ENCODE measurements around the gene TSC22D1.

TSC22D1 gene

GRCh38 chr13:44426461-44426860, 149.7 kb downstream of the TSC22D1 start:
- DNase-seq (ENCODE audit: low read depth) = no peak

GRCh38 chr13:44425815-44426078, 150.4 kb downstream of the TSC22D1 start:
- no peak for DNase-seq (ENCODE audit: low read depth)

GRCh38 chr13:44425041-44425814, 150.9 kb downstream of the TSC22D1 start:
- DNase-seq (ENCODE audit: low read depth) = no peak

GRCh38 chr13:44423824-44424223, 152.3 kb downstream of the TSC22D1 start:
- DNase-seq (ENCODE audit: low read depth) = no peak

- DNase-seq (ENCODE audit: low read depth) = no peak
Measured at GRCh38 chr13:44422755-44423643, 153.1 kb downstream of the TSC22D1 start.

GRCh38 chr13:44421853-44422525, 154.1 kb downstream of the TSC22D1 start:
- no peak for DNase-seq (ENCODE audit: low read depth)

- no peak for DNase-seq (ENCODE audit: low read depth)
Measured at GRCh38 chr13:44420376-44421220, 155.5 kb downstream of the TSC22D1 start.

GRCh38 chr13:44417876-44418275, 158.3 kb downstream of the TSC22D1 start:
- no peak for DNase-seq (ENCODE audit: low read depth)

GRCh38 chr13:44417446-44417845, 158.7 kb downstream of the TSC22D1 start:
- no peak for DNase-seq (ENCODE audit: low read depth)

- DNase-seq (ENCODE audit: low read depth) = no peak
Measured at GRCh38 chr13:44416744-44417143, 159.4 kb downstream of the TSC22D1 start.

- no peak for DNase-seq (ENCODE audit: low read depth)
Measured at GRCh38 chr13:44416301-44416700, 159.8 kb downstream of the TSC22D1 start.

- DNase-seq (ENCODE audit: low read depth) = no peak
Measured at GRCh38 chr13:44415815-44416214, 160.3 kb downstream of the TSC22D1 start.

- DNase-seq (ENCODE audit: low read depth) = no peak
Measured at GRCh38 chr13:44414716-44415115, 161.4 kb downstream of the TSC22D1 start.

GRCh38 chr13:44413095-44413494, 163.0 kb downstream of the TSC22D1 start:
- no peak for DNase-seq (ENCODE audit: low read depth)

GRCh38 chr13:44412346-44412935, 163.7 kb downstream of the TSC22D1 start:
- no peak for DNase-seq (ENCODE audit: low read depth)

GRCh38 chr13:44411841-44412240, 164.3 kb downstream of the TSC22D1 start:
- no peak for DNase-seq (ENCODE audit: low read depth)

- DNase-seq (ENCODE audit: low read depth) = no peak
Measured at GRCh38 chr13:44410328-44410859, 165.7 kb downstream of the TSC22D1 start.

GRCh38 chr13:44409595-44409994, 166.5 kb downstream of the TSC22D1 start:
- no peak for DNase-seq (ENCODE audit: low read depth)

- DNase-seq (ENCODE audit: low read depth) = no peak
Measured at GRCh38 chr13:44407891-44408290, 168.2 kb downstream of the TSC22D1 start.

GRCh38 chr13:44407379-44407778, 168.8 kb downstream of the TSC22D1 start:
- DNase-seq (ENCODE audit: low read depth) = no peak

GRCh38 chr13:44406617-44407016, 169.5 kb downstream of the TSC22D1 start:
- no peak for DNase-seq (ENCODE audit: low read depth)
